AG09319 (cell line): ENCODE data around the gene HELB.

Experiments
- DNase-seq: peaks from one replicate; pipeline ENCODE4 v3.0.0-alpha.2; 2010; ENCODE audit warnings: low read depth; ENCODE audit errors: extremely low read depth
- CTCF ChIP-seq: IDR thresholded peaks from 2 replicates; pipeline ENCODE4 v1.5.1; 2011; ENCODE audit warnings: low read depth, mild to moderate bottlenecking, inconsistent platforms, low read length, moderate library complexity

The HELB gene

GRCh38 chr12:66269757-66270383, 32.4 kb upstream of the HELB start:
- peak; percentile 23 for DNase-seq
- peak; percentile 68 for TF ChIP-seq CTCF

- DNase-seq = no peak
- TF ChIP-seq CTCF = no peak
Observed at GRCh38 chr12:66270613-66271012, 31.7 kb upstream of the HELB start.

GRCh38 chr12:66272650-66273049, 29.6 kb upstream of the HELB start:
- no peak for DNase-seq
- TF ChIP-seq CTCF = no peak

- TF ChIP-seq CTCF = no peak
- DNase-seq = no peak
Observed at GRCh38 chr12:66273147-66273546, 29.1 kb upstream of the HELB start.

- TF ChIP-seq CTCF = no peak
- DNase-seq = no peak
Observed at GRCh38 chr12:66275040-66275439, 27.3 kb upstream of the HELB start.

GRCh38 chr12:66279123-66279712, 23.1 kb upstream of the HELB start:
- peak; percentile 60 for TF ChIP-seq CTCF
- DNase-seq = no peak

- DNase-seq = no peak
- no peak for TF ChIP-seq CTCF
Observed at GRCh38 chr12:66280561-66280960, 21.7 kb upstream of the HELB start.
